ENCODE results near the gene SPEN.
"Not testable (repeated sequence)": the region's sequence is repeated elsewhere in the genome, so short reads cannot be mapped to it uniquely, and the experiment has no call there.

Gene SPEN

GRCh38 chr1:15886611-15887167 lies 39.2 kb downstream of the SPEN start:
- H3K4me1 ChIP-seq (ENCODE audit: control insufficient read depth, insufficient read depth, low read length): peaks cover 22% of the 10 kb centered on the region
- H3K9ac ChIP-seq (ENCODE audit: low read depth, low read length): peak overlapping the region; percentile 82

GRCh38 chr1:15892857-15893599 lies 45.5 kb downstream of the SPEN start:
- H3K9me3 ChIP-seq (replicated peaks; ENCODE audit: low read length); H3K4me2 ChIP-seq (ENCODE audit: low read length); H3K27me3 ChIP-seq (ENCODE audit: control insufficient read depth, insufficient read depth, low read length); H3K4me1 ChIP-seq (ENCODE audit: control insufficient read depth, insufficient read depth, low read length); H3K36me3 ChIP-seq (ENCODE audit: insufficient read depth, low read length); H3K9ac ChIP-seq (ENCODE audit: low read depth, low read length); H3K4me3 ChIP-seq (ENCODE audit: low read length): not testable (repeated sequence)

More at GRCh38 chr1:15886611-15887167, 39.2 kb downstream of the SPEN start:
- peak overlapping the region; percentile 62 for H3K4me3 ChIP-seq (ENCODE audit: low read length)
- no peaks in the 10 kb centered on the region for H3K36me3 ChIP-seq (ENCODE audit: insufficient read depth, low read length)
- no peaks in the 10 kb centered on the region for H3K27me3 ChIP-seq (ENCODE audit: control insufficient read depth, insufficient read depth, low read length)
- H3K4me2 ChIP-seq (ENCODE audit: low read length): peak overlapping the region; percentile 82
- H3K9me3 ChIP-seq (replicated peaks; ENCODE audit: low read length): no peaks in the 10 kb centered on the region

- Histone ChIP-seq H3K4me1 (ENCODE audit: control insufficient read depth, insufficient read depth, low read length) (peaks cover 8% of the 10 kb centered on the region), H3K36me3 (ENCODE audit: insufficient read depth, low read length) (no peaks in the 10 kb centered on the region), H3K4me3 (ENCODE audit: low read length) (no peak overlapping the region), H3K9me3 (replicated peaks; ENCODE audit: low read length) (no peaks in the 10 kb centered on the region), H3K4me2 (ENCODE audit: low read length) (no peak overlapping the region), H3K27me3 (ENCODE audit: control insufficient read depth, insufficient read depth, low read length) (no peaks in the 10 kb centered on the region), H3K9ac (ENCODE audit: low read depth, low read length) (no peak overlapping the region)
Measured at GRCh38 chr1:15895233-15895632, 47.7 kb downstream of the SPEN start.

- H3K36me3 ChIP-seq (ENCODE audit: insufficient read depth, low read length); H3K27me3 ChIP-seq (ENCODE audit: control insufficient read depth, insufficient read depth, low read length); H3K4me2 ChIP-seq (ENCODE audit: low read length); H3K9me3 ChIP-seq (replicated peaks; ENCODE audit: low read length); H3K9ac ChIP-seq (ENCODE audit: low read depth, low read length); H3K4me3 ChIP-seq (ENCODE audit: low read length): not testable (repeated sequence)
- H3K4me1 ChIP-seq (ENCODE audit: control insufficient read depth, insufficient read depth, low read length): peaks cover 19% of the 10 kb centered on the region
Measured at GRCh38 chr1:15896841-15897610, 49.5 kb downstream of the SPEN start.

- Histone ChIP-seq H3K27me3 (ENCODE audit: control insufficient read depth, insufficient read depth, low read length) (no peaks in the 10 kb centered on the region), H3K4me3 (ENCODE audit: low read length) (no peak overlapping the region), H3K9me3 (replicated peaks; ENCODE audit: low read length) (no peaks in the 10 kb centered on the region), H3K36me3 (ENCODE audit: insufficient read depth, low read length) (no peaks in the 10 kb centered on the region), H3K4me1 (ENCODE audit: control insufficient read depth, insufficient read depth, low read length) (peaks cover 28% of the 10 kb centered on the region), H3K4me2 (ENCODE audit: low read length) (no peak overlapping the region), H3K9ac (ENCODE audit: low read depth, low read length) (no peak overlapping the region)
Measured at GRCh38 chr1:15899266-15899665, 51.8 kb downstream of the SPEN start.

- H3K36me3 ChIP-seq (ENCODE audit: insufficient read depth, low read length): no peaks in the 10 kb centered on the region
- H3K9me3 ChIP-seq (replicated peaks; ENCODE audit: low read length): no peaks in the 10 kb centered on the region
- H3K4me3 ChIP-seq (ENCODE audit: low read length): no peak overlapping the region
- no peaks in the 10 kb centered on the region for H3K27me3 ChIP-seq (ENCODE audit: control insufficient read depth, insufficient read depth, low read length)
- H3K9ac ChIP-seq (ENCODE audit: low read depth, low read length): no peak overlapping the region
- peaks cover 28% of the 10 kb centered on the region for H3K4me1 ChIP-seq (ENCODE audit: control insufficient read depth, insufficient read depth, low read length)
- H3K4me2 ChIP-seq (ENCODE audit: low read length): no peak overlapping the region
Measured at GRCh38 chr1:15900662-15901279, 53.3 kb downstream of the SPEN start.

GRCh38 chr1:15902882-15903281 lies 55.4 kb downstream of the SPEN start:
- H3K27me3 ChIP-seq (ENCODE audit: control insufficient read depth, insufficient read depth, low read length): no peaks in the 10 kb centered on the region
- H3K4me2 ChIP-seq (ENCODE audit: low read length): peak overlapping the region; percentile 61
- no peaks in the 10 kb centered on the region for H3K36me3 ChIP-seq (ENCODE audit: insufficient read depth, low read length)
- no peak overlapping the region for H3K4me3 ChIP-seq (ENCODE audit: low read length)
- H3K9ac ChIP-seq (ENCODE audit: low read depth, low read length): peak overlapping the region; percentile 38
- H3K4me1 ChIP-seq (ENCODE audit: control insufficient read depth, insufficient read depth, low read length): peaks cover 28% of the 10 kb centered on the region
- no peaks in the 10 kb centered on the region for H3K9me3 ChIP-seq (replicated peaks; ENCODE audit: low read length)

GRCh38 chr1:15908597-15908996 lies 61.1 kb downstream of the SPEN start:
- H3K4me3 ChIP-seq (ENCODE audit: low read length): no peak overlapping the region
- peaks cover 5% of the 10 kb centered on the region for H3K4me1 ChIP-seq (ENCODE audit: control insufficient read depth, insufficient read depth, low read length)
- H3K4me2 ChIP-seq (ENCODE audit: low read length): no peak overlapping the region
- no peak overlapping the region for H3K9ac ChIP-seq (ENCODE audit: low read depth, low read length)
- peaks cover 17% of the 10 kb centered on the region for H3K36me3 ChIP-seq (ENCODE audit: insufficient read depth, low read length)
- no peaks in the 10 kb centered on the region for H3K27me3 ChIP-seq (ENCODE audit: control insufficient read depth, insufficient read depth, low read length)
- H3K9me3 ChIP-seq (replicated peaks; ENCODE audit: low read length): no peaks in the 10 kb centered on the region

GRCh38 chr1:15911141-15911540 lies 63.6 kb downstream of the SPEN start:
- H3K4me3 ChIP-seq (ENCODE audit: low read length): no peak overlapping the region
- peaks cover 17% of the 10 kb centered on the region for H3K36me3 ChIP-seq (ENCODE audit: insufficient read depth, low read length)
- H3K27me3 ChIP-seq (ENCODE audit: control insufficient read depth, insufficient read depth, low read length): no peaks in the 10 kb centered on the region
- H3K9ac ChIP-seq (ENCODE audit: low read depth, low read length): no peak overlapping the region
- peaks cover 7% of the 10 kb centered on the region for H3K4me1 ChIP-seq (ENCODE audit: control insufficient read depth, insufficient read depth, low read length)
- H3K4me2 ChIP-seq (ENCODE audit: low read length): no peak overlapping the region
- H3K9me3 ChIP-seq (replicated peaks; ENCODE audit: low read length): no peaks in the 10 kb centered on the region

GRCh38 chr1:15911927-15912326 lies 64.4 kb downstream of the SPEN start:
- Histone ChIP-seq H3K27me3 (ENCODE audit: control insufficient read depth, insufficient read depth, low read length) (no peaks in the 10 kb centered on the region), H3K4me1 (ENCODE audit: control insufficient read depth, insufficient read depth, low read length) (peaks cover 14% of the 10 kb centered on the region), H3K4me3 (ENCODE audit: low read length) (no peak overlapping the region), H3K9ac (ENCODE audit: low read depth, low read length) (no peak overlapping the region), H3K9me3 (replicated peaks; ENCODE audit: low read length) (no peaks in the 10 kb centered on the region), H3K4me2 (ENCODE audit: low read length) (no peak overlapping the region), H3K36me3 (ENCODE audit: insufficient read depth, low read length) (peaks cover 21% of the 10 kb centered on the region)

GRCh38 chr1:15913607-15914006 lies 66.1 kb downstream of the SPEN start:
- Histone ChIP-seq H3K4me1 (ENCODE audit: control insufficient read depth, insufficient read depth, low read length) (peaks cover 24% of the 10 kb centered on the region), H3K36me3 (ENCODE audit: insufficient read depth, low read length) (peaks cover 23% of the 10 kb centered on the region)
- H3K27me3 ChIP-seq (ENCODE audit: control insufficient read depth, insufficient read depth, low read length); H3K4me2 ChIP-seq (ENCODE audit: low read length); H3K9ac ChIP-seq (ENCODE audit: low read depth, low read length); H3K4me3 ChIP-seq (ENCODE audit: low read length); H3K9me3 ChIP-seq (replicated peaks; ENCODE audit: low read length): not testable (repeated sequence)
